Fibroblast of skin of left quadriceps (primary cell): ENCODE measurements around the gene OOSP4B.
"Not testable (repeated sequence)": the region's sequence is repeated elsewhere in the genome, so short reads cannot be mapped to it uniquely, and the experiment has no call there.

Experiments used
- DNase-seq, 2 experiments: peaks; one replicate each; pipeline ENCODE4 v3.0.0-alpha.2; 2013; ENCODE audit warnings: low read depth in 2 of 2

The OOSP4B gene

GRCh38 chr11:60016881-60017280 lies at the start of gene OOSP4B:
Gene OOSP4B, plus strand, starts transcription at chr11:60017181.
- DNase-seq: no peak

- DNase-seq: no peak
These were observed 49.1 kb upstream of the OOSP4B start for GRCh38 chr11:59967677-59968394.

- no peak for DNase-seq
These were observed 48.6 kb upstream of the OOSP4B start for GRCh38 chr11:59968395-59968783.

DNA sequence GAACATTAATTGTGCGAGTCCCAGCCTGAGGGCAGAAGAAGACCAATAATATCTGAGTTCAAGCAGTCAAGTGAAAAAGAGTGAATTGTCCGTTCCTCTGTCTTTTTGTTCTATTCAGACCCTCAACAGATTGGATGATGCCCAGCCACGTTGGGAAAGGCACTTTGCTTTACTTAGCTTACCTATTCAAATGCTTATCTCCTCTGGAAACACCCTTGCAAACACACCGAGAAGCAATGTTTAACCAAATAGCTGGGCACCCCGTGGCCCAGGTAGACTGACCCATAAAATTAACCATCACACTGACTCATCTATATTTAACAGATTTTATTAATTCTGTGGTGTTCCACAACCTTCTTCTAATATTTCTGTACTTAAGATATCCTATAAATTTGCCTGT lies 43.9 kb upstream of the OOSP4B start:
- no peak for DNase-seq

DNA sequence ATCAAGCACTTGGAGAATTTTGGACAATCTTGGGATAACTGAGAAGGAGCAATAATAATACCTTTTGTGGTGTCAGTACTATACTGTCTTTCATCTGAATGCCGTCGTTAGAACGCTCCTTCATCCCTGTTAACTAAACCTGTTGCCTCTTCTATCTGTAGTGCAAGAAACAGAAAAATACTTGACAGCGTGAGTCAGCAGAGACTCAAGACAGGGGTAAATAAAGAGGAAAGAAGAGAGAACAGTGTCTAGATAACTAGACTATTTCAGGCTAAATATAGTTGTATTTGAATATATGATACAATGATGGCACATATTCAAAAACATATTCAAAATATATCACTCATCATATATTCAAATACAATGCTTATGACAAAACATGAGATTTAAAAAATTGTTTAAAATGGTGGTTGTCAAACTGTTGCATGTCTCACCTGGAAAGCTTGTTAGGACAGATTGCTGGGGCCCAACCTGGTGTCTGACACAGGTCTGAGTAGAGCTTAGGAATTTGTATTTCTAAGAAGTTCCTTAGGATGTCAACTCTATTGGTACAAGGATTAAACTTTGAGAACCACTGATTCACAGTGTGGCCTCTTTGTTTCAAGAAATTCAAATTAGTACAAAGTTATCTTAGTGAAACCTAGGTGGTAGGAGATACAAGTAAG lies 35.7 kb upstream of the OOSP4B start:
- no peak for DNase-seq

DNA sequence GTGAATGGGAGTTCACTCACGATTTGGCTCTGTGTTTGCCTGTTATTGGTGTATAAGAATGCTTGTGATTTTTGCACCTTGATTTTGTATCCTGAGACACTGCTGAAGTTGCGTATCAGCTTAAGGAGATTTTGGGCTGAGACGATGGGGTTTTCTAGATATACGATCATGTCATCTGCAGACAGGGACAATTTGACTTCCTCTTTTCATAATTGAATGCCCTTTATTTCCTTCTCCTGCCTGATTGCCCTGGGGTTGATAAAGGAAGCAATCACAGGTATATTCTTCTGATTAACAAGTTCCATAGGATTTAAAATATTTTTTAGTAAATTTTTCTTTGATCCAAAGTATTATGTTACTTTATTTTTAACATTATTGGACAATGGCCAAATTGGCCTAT lies 34.9 kb upstream of the OOSP4B start:
- DNase-seq: not testable (repeated sequence)

- no peak for DNase-seq
These were observed 33.8 kb upstream of the OOSP4B start for GRCh38 chr11:59983212-59983611.

DNA sequence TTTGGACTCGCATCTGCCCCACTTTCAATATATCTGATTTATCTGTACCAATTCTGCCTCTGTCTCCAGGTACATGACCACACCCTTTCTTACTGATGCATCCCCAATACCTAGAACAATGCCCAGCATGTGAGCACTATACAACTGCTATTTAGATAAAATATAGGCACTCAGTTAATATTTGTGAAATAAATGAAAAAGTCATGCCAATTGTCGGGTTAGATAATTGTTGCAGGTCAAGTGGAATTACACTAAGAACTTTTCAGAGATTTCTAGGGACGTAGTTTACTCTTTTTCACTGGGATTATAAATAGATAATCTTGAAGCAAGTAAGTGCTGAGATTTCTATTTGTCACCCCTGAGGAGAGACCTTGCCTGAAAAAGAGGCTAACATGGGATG lies 32.6 kb upstream of the OOSP4B start:
- no peak for DNase-seq

DNA sequence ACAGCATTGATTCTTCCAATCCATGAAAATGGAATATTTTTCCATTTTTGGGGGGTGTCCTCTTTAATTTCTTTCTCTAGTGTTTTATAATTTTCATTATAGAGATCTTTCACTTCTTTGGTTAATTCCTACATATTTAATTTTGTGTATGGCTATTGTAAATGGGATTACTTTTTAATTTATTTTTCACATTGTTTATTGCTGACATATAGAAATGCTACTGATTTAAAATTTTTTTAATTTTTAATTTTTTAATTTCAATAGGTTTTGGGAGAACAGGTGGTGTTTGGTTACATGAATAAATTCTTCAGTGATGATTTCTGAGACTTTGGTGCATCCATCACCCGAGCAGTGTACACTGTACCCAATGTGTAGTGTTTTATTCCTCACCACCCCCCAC lies 26.6 kb upstream of the OOSP4B start:
- DNase-seq: no peak

DNA sequence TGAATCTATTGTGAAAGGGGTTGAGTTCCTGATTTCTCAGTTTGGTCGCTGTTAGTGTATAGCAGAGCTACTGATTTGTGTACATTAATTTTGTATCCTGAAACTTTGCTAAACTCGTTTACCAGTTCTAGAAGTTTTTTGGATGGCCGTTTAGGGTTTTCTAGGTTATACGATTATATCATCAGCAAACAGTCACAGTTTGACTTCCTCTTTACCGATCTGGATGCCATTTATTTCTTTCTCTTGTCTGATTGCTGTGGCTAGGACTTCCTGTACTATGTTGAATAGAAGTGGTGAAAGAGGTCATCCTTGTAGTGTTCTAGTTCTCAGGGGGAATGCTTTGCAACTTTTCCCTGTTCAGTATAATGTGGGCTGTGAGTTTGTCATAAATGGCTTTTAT lies 24.6 kb upstream of the OOSP4B start:
- DNase-seq: no peak

- no peak for DNase-seq
These were observed 19.2 kb upstream of the OOSP4B start for GRCh38 chr11:59997800-59998199.

- DNase-seq: no peak
These were observed 17.3 kb upstream of the OOSP4B start for GRCh38 chr11:59999691-60000090.

GRCh38 chr11:60003729-60004128 lies 13.3 kb upstream of the OOSP4B start:
- DNase-seq: no peak

DNA sequence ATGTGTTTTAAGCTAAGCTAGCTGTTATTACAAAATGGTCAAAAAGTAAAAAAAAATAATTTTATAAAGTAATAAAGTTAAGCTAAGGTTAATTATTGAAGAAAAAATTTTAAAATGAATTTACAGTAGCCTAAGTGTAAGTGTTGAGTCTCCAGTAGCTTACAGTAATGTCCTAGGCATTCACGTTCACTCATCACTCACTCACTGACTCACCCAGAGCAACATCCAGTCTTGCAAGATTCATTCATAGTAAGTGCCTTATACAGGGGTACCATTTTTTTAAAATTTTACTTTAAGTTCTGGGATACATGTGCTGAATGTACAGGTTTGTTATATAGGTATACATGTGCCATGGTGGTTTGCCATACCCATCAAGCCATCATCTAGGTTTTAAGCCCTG lies 11.6 kb upstream of the OOSP4B start:
- DNase-seq: no peak

DNA sequence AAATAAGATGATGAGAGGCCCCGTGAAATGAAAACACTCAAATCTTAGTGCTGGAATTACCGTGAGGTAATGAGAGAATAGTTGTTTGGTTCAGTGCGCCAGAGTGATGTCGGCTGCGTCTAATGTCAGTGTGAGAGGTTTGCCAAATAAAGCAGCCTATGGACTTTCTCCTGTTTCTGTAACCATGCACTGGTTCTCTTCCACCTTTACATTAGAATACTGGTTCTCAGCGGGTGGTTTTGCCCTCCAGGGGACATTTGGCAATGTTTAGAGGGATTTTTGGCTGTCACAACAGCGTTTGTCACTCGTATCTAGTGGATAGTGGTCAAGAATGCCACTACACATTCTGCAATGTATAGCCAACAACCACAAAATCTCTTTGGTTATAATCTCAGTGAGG lies 1.1 kb downstream of the OOSP4B start:
- DNase-seq: no peak

DNA sequence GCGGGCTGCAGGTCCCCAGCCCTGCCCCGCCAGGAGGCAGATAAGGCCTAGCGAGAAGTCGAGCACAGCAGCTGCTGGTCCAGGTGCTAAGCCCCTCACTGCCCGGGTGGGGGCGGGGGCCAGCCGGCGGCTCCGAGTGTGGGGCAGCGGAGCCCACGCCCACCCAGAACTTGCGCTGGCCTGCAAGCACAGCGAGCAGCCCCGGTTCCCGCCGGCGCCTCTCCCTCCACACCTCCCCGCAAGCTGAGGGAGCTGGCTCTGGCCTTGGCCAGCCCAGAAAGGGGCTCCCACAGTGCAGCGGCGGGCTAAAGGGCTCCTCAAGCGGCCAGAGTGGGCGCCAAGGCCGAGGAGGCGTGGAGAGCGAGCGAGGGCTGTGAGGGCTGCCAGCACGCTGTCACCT lies 3.4 kb downstream of the OOSP4B start:
- not testable (repeated sequence) for DNase-seq

GRCh38 chr11:60029015-60029632 lies 12.1 kb downstream of the OOSP4B start:
- no peak for DNase-seq

- DNase-seq: no peak
These were observed 23.1 kb downstream of the OOSP4B start, which contains the start of gene OOSP2 for GRCh38 chr11:60040109-60040508. Gene OOSP2, plus strand, starts transcription at chr11:60040409. Its CDS starts 51 bp downstream, at chr11:60040460.

GRCh38 chr11:60050422-60050821 lies 33.4 kb downstream of the OOSP4B start:
- DNase-seq: not testable (repeated sequence)

GRCh38 chr11:60050839-60051238 lies 33.9 kb downstream of the OOSP4B start:
- not testable (repeated sequence) for DNase-seq

- no peak for DNase-seq
These were observed 39.5 kb downstream of the OOSP4B start, which contains the start of gene MS4A3 for GRCh38 chr11:60056349-60056969. Gene MS4A3, plus strand, starts transcription at chr11:60056665. Its CDS starts 4,496 bp downstream, at chr11:60061161.

DNA sequence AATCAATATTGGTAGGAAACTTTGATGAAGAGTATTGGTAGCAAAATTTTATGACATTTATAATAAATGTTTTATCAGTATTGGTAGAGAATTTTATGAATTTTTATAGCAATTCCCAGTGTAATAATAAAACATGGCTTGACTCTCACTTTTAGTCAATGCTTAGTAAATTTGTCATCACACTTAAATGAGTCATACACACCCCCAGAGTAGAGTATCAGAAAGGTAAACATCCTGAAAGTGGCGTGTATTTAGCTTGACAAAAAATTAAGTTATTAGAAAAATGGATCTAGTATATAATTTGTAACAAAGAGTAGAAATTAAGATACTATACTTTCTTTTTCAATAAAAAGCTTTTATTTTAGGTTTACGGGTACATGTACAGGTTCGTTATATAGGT lies 42.1 kb downstream of the OOSP4B start:
- DNase-seq: no peak
